H1 (cell line): ENCODE measurements around the gene XPOT. TPM values are rescaled to one million over a fixed set of nuclear protein-coding genes. Genes with fewer than 3 reads are reported as not detected.

Source experiments
- CTCF ChIA-PET: fragments of 300-600 bp; sonication (Branson Sonifier 250); formaldehyde crosslinking; loops from one replicate; lab custom pipeline; 2021; ENCODE audit not compliant: partially characterized antibody; lab: Charles Lee
- POLR2A ChIA-PET: fragments of 300-600 bp; sonication (Branson Sonifier 250); formaldehyde crosslinking; loops from one replicate; lab custom pipeline; 2021; ENCODE audit warnings: inconsistent platforms; ENCODE audit not compliant: partially characterized antibody; lab: Charles Lee
- DNase-seq, 2 experiments: peaks; one replicate each; pipeline versions ENCODE4 v3.0.0 to v3.0.0-alpha.2; 2010 to 2022; ENCODE audit warnings: low spot score in 2 of 2, low read depth in 1 of 2, mixed read lengths in 1 of 2
- FAIRE-seq: peaks from 2 replicates; lab custom pipeline; 2011; peaks lifted over from hg19 to GRCh38; lab: Jason Lieb, UNC
- H2AFZ ChIP-seq: 2 replicates; pipeline ENCODE4 v1.8.1; 2012; ENCODE audit warnings: low read length, inconsistent platforms
- H2AK5ac ChIP-seq: 2 replicates; pipeline ENCODE4 v1.6.1; 2013; ENCODE audit warnings: low read depth, low read length
- H2BK120ac ChIP-seq: replicated peaks from 2 replicates; pipeline ENCODE3; 2013; ENCODE audit warnings: low read depth, low read length, inconsistent platforms
- H2BK12ac ChIP-seq: 2 replicates; pipeline ENCODE4 v1.6.1; 2013; ENCODE audit warnings: low read depth, low read length
- H2BK15ac ChIP-seq: 2 replicates; pipeline ENCODE4 v1.6.1; 2013; ENCODE audit warnings: low read length
- H2BK20ac ChIP-seq: 2 replicates; pipeline ENCODE4 v1.6.1; 2013; ENCODE audit warnings: low read length
- H2BK5ac ChIP-seq: 2 replicates; pipeline ENCODE4 v1.6.1; 2013; ENCODE audit warnings: low read depth, low read length
- H3K14ac ChIP-seq: 2 replicates; pipeline ENCODE4 v1.6.1; 2013; ENCODE audit warnings: inconsistent platforms; ENCODE audit not compliant: insufficient read length
- H3K18ac ChIP-seq: 2 replicates; pipeline ENCODE4 v1.6.1; 2013; ENCODE audit warnings: low read length; ENCODE audit errors: extremely low read depth
- H3K23ac ChIP-seq: 2 replicates; pipeline ENCODE4 v1.6.1; 2013; ENCODE audit warnings: inconsistent platforms; ENCODE audit not compliant: insufficient read length
- H3K23me2 ChIP-seq: 2 replicates; pipeline ENCODE4 v1.6.1; 2013; ENCODE audit warnings: low read depth, low read length
- H3K27ac ChIP-seq: 2 replicates; pipeline ENCODE4 v1.6.1; 2011; ENCODE audit warnings: low read depth, low read length, inconsistent platforms
- H3K27me3 ChIP-seq, 4 experiments: replicated peaks in 1 of 4; 1 replicate in 1 of 4; 2 replicates in 3 of 4; pipeline versions ENCODE4 v1.6.1 to v1.8.1; 2011 to 2013; ENCODE audit warnings: low read length in 3 of 4, mild to moderate bottlenecking in 3 of 4, inconsistent platforms in 2 of 4, mixed read lengths in 2 of 4, moderate library complexity in 1 of 4; ENCODE audit not compliant: control insufficient read depth in 3 of 4, insufficient read depth in 3 of 4; ENCODE audit errors: extremely low read depth in 1 of 4
- H3K36me3 ChIP-seq, 4 experiments: 2 replicates each; pipeline versions ENCODE4 v1.6.1 to v1.8.1; 2011 to 2013; ENCODE audit warnings: mild to moderate bottlenecking in 4 of 4, low read length in 3 of 4, moderate library complexity in 2 of 4, control low read depth in 1 of 4, inconsistent platforms in 1 of 4; ENCODE audit not compliant: insufficient read depth in 4 of 4, control insufficient read depth in 2 of 4
- H3K4ac ChIP-seq: replicated peaks from 2 replicates; pipeline ENCODE3; 2013; ENCODE audit warnings: low read length, low read depth, mixed read lengths, inconsistent platforms; ENCODE audit not compliant: insufficient read length
- H3K4me1 ChIP-seq, 4 experiments: replicated peaks in 1 of 4; 1 replicate in 1 of 4; 2 replicates in 3 of 4; pipeline versions ENCODE4 v1.6.1 to v1.8.1; 2011 to 2013; ENCODE audit warnings: low read length in 3 of 4, inconsistent platforms in 2 of 4, mixed read lengths in 1 of 4; ENCODE audit not compliant: insufficient read depth in 4 of 4, control insufficient read depth in 3 of 4
- H3K4me2 ChIP-seq, 2 experiments: 2 replicates each; pipeline versions ENCODE4 v1.6.1 to v1.8.1; 2011 to 2013; ENCODE audit warnings: low read depth in 2 of 2, low read length in 2 of 2, control low read depth in 1 of 2, inconsistent platforms in 1 of 2, mild to moderate bottlenecking in 1 of 2; ENCODE audit not compliant: insufficient read depth in 1 of 2
- H3K4me3 ChIP-seq, 4 experiments: fragments of 200-600, 300-600 bp in 1 of 4; sonication (generic), shearing (Covaris generic), sonication (Bioruptor Twin) in 1 of 4; 2 replicates each; pipeline versions ENCODE4 v1.5.1 to v1.8.1; 2011 to 2016; ENCODE audit warnings: low read length in 4 of 4, low read depth in 3 of 4, control low read depth in 2 of 4, inconsistent platforms in 2 of 4, mild to moderate bottlenecking in 2 of 4, mixed read lengths in 1 of 4, moderate library complexity in 1 of 4; ENCODE audit not compliant: insufficient read depth in 2 of 4; ENCODE audit errors: extremely low read depth in 1 of 4
- H3K56ac ChIP-seq: replicated peaks from 2 replicates; pipeline ENCODE3; 2013; ENCODE audit warnings: low read depth, mild to moderate bottlenecking, mixed read lengths, low read length, inconsistent platforms; ENCODE audit not compliant: insufficient read length
- H3K79me1 ChIP-seq: 2 replicates; pipeline ENCODE4 v1.6.1; 2013; ENCODE audit warnings: low read depth, low read length, control low read depth
- H3K79me2 ChIP-seq, 2 experiments: 2 replicates each; pipeline versions ENCODE4 v1.6.1 to v1.8.1; 2012 to 2013; ENCODE audit warnings: low read length in 2 of 2, mild to moderate bottlenecking in 2 of 2, inconsistent platforms in 1 of 2; ENCODE audit not compliant: insufficient read depth in 2 of 2, control insufficient read depth in 1 of 2
- H3K9ac ChIP-seq, 4 experiments: replicated peaks in 1 of 4; 1 replicate in 1 of 4; 2 replicates in 3 of 4; pipeline versions ENCODE4 v1.6.1 to v1.8.1; 2011 to 2013; ENCODE audit warnings: low read depth in 3 of 4, low read length in 3 of 4, control low read depth in 2 of 4, mild to moderate bottlenecking in 2 of 4, moderate library complexity in 2 of 4, inconsistent platforms in 1 of 4; ENCODE audit errors: extremely low read depth in 1 of 4
- H3K9me3 ChIP-seq, 2 experiments: 2 replicates each; pipeline versions ENCODE4 v1.6.1 to v1.8.1; 2012 to 2013; ENCODE audit warnings: mild to moderate bottlenecking in 2 of 2, moderate library complexity in 2 of 2, control low read depth in 1 of 2, inconsistent platforms in 1 of 2, low read depth in 1 of 2, low read length in 1 of 2, mixed read lengths in 1 of 2; ENCODE audit not compliant: insufficient read depth in 2 of 2
- H4K20me1 ChIP-seq, 2 experiments: replicated peaks in 1 of 2; 2 replicates each; pipeline versions ENCODE3 to v1.8.1; 2011 to 2013; ENCODE audit warnings: inconsistent platforms in 2 of 2, low read length in 2 of 2, mild to moderate bottlenecking in 1 of 2; ENCODE audit not compliant: insufficient read depth in 2 of 2, control insufficient read depth in 1 of 2
- H4K5ac ChIP-seq: 2 replicates; pipeline ENCODE4 v1.6.1; 2013; ENCODE audit warnings: low read length, low read depth, mixed read lengths, inconsistent platforms; ENCODE audit not compliant: insufficient read length
- H4K8ac ChIP-seq: 2 replicates; pipeline ENCODE4 v1.8.0; 2013; ENCODE audit warnings: mild to moderate bottlenecking, moderate library complexity, low read length, inconsistent platforms; ENCODE audit not compliant: insufficient read depth; ENCODE audit errors: extremely low read depth
- H4K91ac ChIP-seq: replicated peaks from 2 replicates; pipeline ENCODE3; 2013; ENCODE audit warnings: low read length, mixed read lengths, inconsistent platforms; ENCODE audit not compliant: insufficient read length
- ASH2L ChIP-seq: fragments of 200-600, 300-600 bp; sonication (generic); IDR thresholded peaks from one replicate; pipeline ENCODE4 v1.7.1; 2017; ENCODE audit warnings: low read length
- WGBS, 2 experiments: shearing (Covaris generic) in 1 of 2; methylation state at CpG; one replicate each; pipeline versions ENCODE4 v1.1.6 to v1.1.7; 2013 to 2015; ENCODE audit warnings: low lambda C conversion rate in 2 of 2, mixed read lengths in 2 of 2, inconsistent platforms in 1 of 2, low coverage in 1 of 2, missing lambda C conversion rate in 1 of 2; ENCODE audit not compliant: insufficient replicate concordance in 2 of 2, insufficient coverage in 1 of 2, insufficient read length in 1 of 2; ENCODE audit errors: extremely low coverage in 1 of 2, missing lambda C conversion rate in 1 of 2; 5-methylcytosine and 5-hydroxymethylcytosine counted together
- polyA plus RNA-seq, 7 experiments: library from polyadenylated mRNA; depleted of rRNA in 3 of 7; stranded (reverse) in 5 of 7; unstranded in 2 of 7; fragments of >200 nt in 5 of 7; fragments of 200-250 nt in 2 of 7; gene quantifications; 1 replicate in 5 of 7; 2 replicates in 1 of 7; 4 replicates in 1 of 7; pipeline versions ENCODE4 v1.2.1 to v1.2.3, GENCODE V29; 2011 to 2013; ENCODE audit warnings: missing spikeins in 2 of 7, mixed read lengths in 2 of 7
- total RNA-seq: library from RNA; stranded (reverse); fragmentation: NEBNext Ultra II Directional; extraction: Animal tissue kit (Norgen Biotek cat#: 25700); gene quantifications from 2 replicates; pipeline ENCODE4 v1.2.1, GENCODE V29; 2021

Gene XPOT
- total and polyA plus RNA-seq, 2 of the 8 experiments (the other 6 are each of a cell fraction or from before 2014, with no cell fraction given), result 38.8 to 176 TPM

- no peak overlapping the region for H3K9ac ChIP-seq
- H3K4me1 ChIP-seq, result no peaks in the 10 kb centered on the region
- no peaks in the 10 kb centered on the region for H3K23me2 ChIP-seq
- no peak overlapping the region for H2AK5ac ChIP-seq
- no peak overlapping the region for H3K18ac ChIP-seq
- H4K5ac ChIP-seq, result no peak overlapping the region
- H3K27ac ChIP-seq, result no peak overlapping the region
- no peaks in the 10 kb centered on the region for H3K79me1 ChIP-seq
- no peak overlapping the region for H2BK15ac ChIP-seq
- H3K27me3 ChIP-seq, result no peaks in the 10 kb centered on the region
- DNase-seq, result no peak
- FAIRE-seq, result no peak
- CTCF ChIA-PET, result no interaction called here
- no peak overlapping the region for H4K8ac ChIP-seq
- no peak overlapping the region for H3K56ac ChIP-seq
- no peaks in the 10 kb centered on the region for H3K9me3 ChIP-seq
- POLR2A ChIA-PET, result interaction anchor here (0.9 to 9.2 kb wide), 9 partner anchors 10 to 22 kb away, joined by 3 to 100 read pairs (median 4); no protein-coding TSS in a partner anchor
- H3K79me2 ChIP-seq, result no peaks in the 10 kb centered on the region
- no peak overlapping the region for H2BK20ac ChIP-seq
- no peak for TF ChIP-seq ASH2L
- TF ChIP-seq, all 59 proteins: peak for 0
- Histone ChIP-seq H3K23ac (no peak overlapping the region), H4K20me1 (peaks cover 1 to 5% of the 10 kb centered on the region in 2 experiments), H2BK5ac (no peak overlapping the region), H3K4me3 (no peak overlapping the region), H4K91ac (no peak overlapping the region), H3K36me3 (peaks cover 45 to 100% (median 84%) of the 10 kb centered on the region in 4 experiments), H2BK120ac (no peak overlapping the region), H2AFZ (no peak overlapping the region), H2BK12ac (no peak overlapping the region), H3K14ac (no peak overlapping the region), H3K4ac (no peak overlapping the region), H3K4me2 (no peak overlapping the region)
- 83% methylated on average over 1 of the region's 1 CpG; no CpG with 5 or more reads in 1 of the 2 experiments for WGBS, 2 experiments
These were observed 23.8 kb downstream of the XPOT start for GRCh38 chr12:64427988-64428387.
